Measurements from ENCODE around the gene KIF23.

GRCh38 chr15:69456208-69457166 lies 42.3 kb downstream of the KIF23 start:
- no peak for TF ChIP-seq EP300 (IDR thresholded peaks at IDR 0.05; ENCODE audit: borderline replicate concordance)
- TF ChIP-seq CEBPB (IDR thresholded peaks at IDR 0.05): no peak
- TF ChIP-seq REST (IDR thresholded peaks at IDR 0.05; ENCODE audit: low read depth): no peak
- TF ChIP-seq TAF1 (IDR thresholded peaks at IDR 0.05; ENCODE audit: low read depth): no peak
- no peak for TF ChIP-seq TCF12 (IDR thresholded peaks at IDR 0.05; ENCODE audit: low read depth)
- TF ChIP-seq FOXM1 (IDR thresholded peaks at IDR 0.05; ENCODE audit: borderline replicate concordance, low read depth): no peak
- TF ChIP-seq EGR1 (IDR thresholded peaks at IDR 0.05): no peak
- TF ChIP-seq ZBTB7A (IDR thresholded peaks at IDR 0.05; ENCODE audit: low read depth): no peak
- no peak for TF ChIP-seq MAX (IDR thresholded peaks at IDR 0.05)
- TF ChIP-seq RAD21 (IDR thresholded peaks at IDR 0.05; ENCODE audit: low read depth): no peak
- no peak for TF ChIP-seq TEAD4 (IDR thresholded peaks at IDR 0.05)
- no peak for TF ChIP-seq YY1 (IDR thresholded peaks at IDR 0.05; ENCODE audit: low read depth)
- TF ChIP-seq USF1 (IDR thresholded peaks at IDR 0.05): no peak

All from Ishikawa (cell line).